TTC549 (cell line): ENCODE data around the gene OR52D1.

Experiments
- FAIRE-seq: peaks from 2 replicates; lab custom pipeline; 2012; peaks lifted over from hg19 to GRCh38; lab: Jason Lieb, UNC

Gene OR52D1

GRCh38 chr11:5488385-5488784 is at the start of gene OR52D1:
TSS of gene OR52D1 (plus strand) at chr11:5488685. CDS start at chr11:5488707, 22 bp downstream.
- FAIRE-seq = no peak

DNA sequence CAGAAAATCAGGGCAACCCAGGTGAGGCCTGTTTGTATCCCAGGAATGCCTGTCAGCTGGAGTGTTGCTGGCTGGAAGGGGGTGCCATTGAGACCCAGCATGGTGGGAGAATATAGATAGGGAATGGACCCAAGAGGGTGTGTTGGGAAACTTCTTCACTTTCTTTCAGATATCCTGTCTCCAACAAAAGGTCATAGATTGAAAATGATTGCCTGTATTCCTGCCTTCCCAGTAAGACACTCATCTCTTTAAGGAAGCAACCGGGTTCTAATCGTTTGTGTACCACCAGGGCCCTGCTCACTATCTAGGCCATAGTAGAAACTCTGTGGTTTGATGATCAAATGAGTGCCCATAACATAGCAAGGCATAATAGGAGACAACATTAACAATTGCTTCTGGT is 47.1 kb upstream of the OR52D1 start, which contains the start of gene OR51I1:
Gene OR51I1, minus strand, starts transcription at position 101 of the 400 bp plus-strand sequence. Its CDS starts 0 bp downstream, at position 101.
- FAIRE-seq = no peak

DNA sequence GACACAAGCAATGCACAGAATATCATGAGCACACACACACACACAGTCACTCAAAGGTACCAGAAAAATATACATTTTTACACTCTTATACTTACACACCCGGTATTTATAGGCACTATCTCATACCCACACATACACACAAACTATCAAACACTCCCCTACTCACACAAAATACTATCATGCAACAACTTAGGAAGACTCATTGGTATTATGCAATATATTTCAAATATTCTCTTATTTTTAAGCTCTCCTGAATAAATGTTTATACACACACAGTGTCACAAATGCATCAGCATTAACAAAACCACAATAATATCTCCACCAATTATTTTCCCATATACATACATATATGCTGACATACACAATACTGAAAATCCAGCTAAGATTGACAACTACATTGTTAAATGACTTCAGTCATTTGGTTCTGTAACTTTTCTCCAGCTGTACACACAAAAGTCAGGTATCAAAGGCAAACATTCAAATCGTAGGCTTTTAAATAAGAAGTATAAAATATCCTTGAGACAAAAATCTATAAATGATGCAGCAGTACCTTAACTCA is 44.6 kb upstream of the OR52D1 start:
- FAIRE-seq = no peak

GRCh38 chr11:5449023-5449422 is 39.5 kb upstream of the OR52D1 start, which contains the start of gene OR51I2:
TSS of gene OR51I2 (plus strand) at chr11:5449323. CDS start at chr11:5453489, 4,166 bp downstream.
- FAIRE-seq = no peak

DNA sequence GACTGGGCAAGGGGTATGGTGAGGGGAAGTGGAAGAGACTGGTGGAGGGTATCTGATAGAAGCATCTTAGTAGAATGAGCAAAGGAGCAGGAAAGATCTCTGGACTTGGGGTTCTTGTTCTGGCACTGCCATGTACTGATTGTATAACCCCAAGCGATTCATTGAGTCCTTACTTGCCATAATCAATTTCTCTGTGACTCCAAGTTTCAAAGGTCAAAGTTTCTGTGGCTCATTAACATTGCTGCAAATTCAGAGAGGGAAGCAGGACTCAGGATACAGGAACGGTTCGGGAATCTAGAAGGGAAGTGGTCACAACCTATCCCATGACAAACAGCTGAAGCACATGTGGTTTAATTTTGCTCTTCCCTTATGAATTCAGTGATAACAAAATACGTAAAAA is 39.1 kb upstream of the OR52D1 start:
- FAIRE-seq = no peak

GRCh38 chr11:5460983-5461621 is 27.4 kb upstream of the OR52D1 start:
- FAIRE-seq = no peak

DNA sequence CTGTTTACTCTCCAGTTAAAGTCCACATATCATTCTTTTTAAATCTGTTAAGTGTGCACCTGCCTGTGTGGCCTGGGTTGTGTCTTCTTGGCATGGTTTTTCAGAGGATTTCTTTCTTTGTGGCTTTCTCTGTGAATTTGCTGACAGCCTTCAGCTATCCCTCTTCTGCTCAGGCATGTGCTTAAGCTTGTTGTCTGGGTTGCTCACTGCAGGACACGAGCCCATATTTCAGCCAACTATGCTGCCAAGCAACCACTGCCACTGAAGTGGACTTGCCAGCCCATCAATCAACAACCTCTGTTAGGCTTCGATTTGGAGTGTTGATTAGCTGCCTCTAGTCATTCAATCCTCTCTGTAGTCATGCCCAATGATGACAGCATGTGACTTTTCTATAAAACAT is 21.0 kb upstream of the OR52D1 start:
- FAIRE-seq = no peak

GRCh38 chr11:5473921-5474320 is 14.6 kb upstream of the OR52D1 start:
- FAIRE-seq = no peak

DNA sequence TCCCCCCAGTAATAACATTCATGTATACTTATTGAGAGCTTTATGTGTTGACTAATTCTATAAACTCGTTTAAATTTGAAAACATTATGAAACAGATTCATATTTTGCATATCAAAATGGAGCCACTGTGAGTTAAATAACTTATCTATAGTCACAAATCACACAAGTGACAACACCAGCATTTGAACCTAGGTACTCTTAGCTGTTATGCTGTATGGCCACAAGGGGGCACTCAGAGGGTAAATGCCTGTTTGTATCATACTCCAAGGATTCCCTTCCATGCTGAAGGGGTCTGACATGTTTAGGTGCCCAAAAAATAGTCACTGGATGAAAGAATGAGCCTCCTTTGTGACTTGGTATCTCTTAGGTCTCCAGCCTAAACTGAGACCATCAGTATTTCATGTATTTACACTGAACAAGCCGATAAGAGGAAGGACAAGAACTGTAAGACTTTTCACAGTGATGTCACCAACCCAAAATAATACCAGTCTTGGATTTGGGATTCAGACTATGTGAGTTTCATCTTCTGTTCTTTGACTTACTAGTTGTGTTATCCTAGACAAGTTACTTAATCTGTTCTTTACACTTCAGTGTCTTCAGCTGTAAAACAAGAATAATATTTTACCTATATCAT is 12.2 kb upstream of the OR52D1 start:
- no peak for FAIRE-seq

DNA sequence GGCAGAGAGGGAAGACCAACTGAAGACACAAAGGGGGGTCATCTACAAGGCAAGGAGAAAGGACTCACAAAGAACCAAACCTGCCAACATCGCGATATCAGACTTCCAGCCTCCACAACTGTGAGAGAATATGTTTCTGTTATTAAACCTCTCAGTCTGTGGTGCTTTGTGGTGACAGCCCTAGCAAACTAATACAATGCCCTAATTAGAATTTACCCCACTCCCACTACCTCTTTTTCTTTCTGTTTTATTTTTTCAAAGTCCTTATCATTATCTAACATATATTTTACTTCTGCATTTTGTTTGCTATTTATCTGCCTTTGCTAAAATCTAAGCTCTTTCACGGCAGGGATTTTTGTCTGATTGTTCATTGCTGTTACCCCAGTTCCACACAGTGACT is 2.5 kb upstream of the OR52D1 start:
- no peak for FAIRE-seq

GRCh38 chr11:5486421-5486820 is 2.1 kb upstream of the OR52D1 start:
- no peak for FAIRE-seq

GRCh38 chr11:5488798-5489399 is 414 bp downstream of the OR52D1 start:
- no peak for FAIRE-seq

GRCh38 chr11:5489576-5490357 is 1.3 kb downstream of the OR52D1 start:
- no peak for FAIRE-seq

- FAIRE-seq = no peak
These were observed 11.2 kb downstream of the OR52D1 start for GRCh38 chr11:5499671-5500070.

GRCh38 chr11:5500393-5500801 is 11.9 kb downstream of the OR52D1 start:
- FAIRE-seq = no peak

- FAIRE-seq = no peak
These were observed 16.0 kb downstream of the OR52D1 start for GRCh38 chr11:5504403-5504921.

DNA sequence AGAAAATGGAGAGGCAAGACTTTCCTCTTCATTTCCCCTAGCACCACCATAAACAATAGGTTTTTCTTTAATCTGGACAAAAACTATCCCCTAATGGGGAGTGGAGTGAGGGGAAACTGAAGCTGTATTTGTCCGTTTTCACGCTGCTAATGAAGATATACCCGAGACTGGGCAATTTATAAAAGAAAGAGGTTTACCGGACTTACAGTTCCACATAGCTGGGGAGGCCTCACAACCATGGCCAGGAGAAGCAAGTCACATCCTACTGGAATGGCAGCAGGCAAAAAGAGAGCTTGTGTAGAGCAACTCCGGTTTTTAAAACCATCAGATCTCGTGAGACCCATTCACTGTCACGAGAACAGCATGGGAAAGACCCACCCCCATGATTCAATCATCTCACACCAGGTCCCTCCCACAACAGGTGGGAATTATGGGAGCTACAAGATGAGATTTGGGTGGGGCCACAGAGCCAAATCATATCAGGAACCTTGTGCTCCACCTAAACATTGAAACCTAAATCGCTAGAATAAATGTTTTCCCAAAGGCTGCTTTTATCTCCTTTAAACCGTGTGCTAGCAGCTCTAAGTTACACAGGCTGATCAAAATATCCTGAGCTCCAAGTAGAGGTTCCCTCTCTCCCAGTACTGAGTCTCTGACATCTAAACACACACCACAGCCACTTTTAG is 17.0 kb downstream of the OR52D1 start:
- no peak for FAIRE-seq

DNA sequence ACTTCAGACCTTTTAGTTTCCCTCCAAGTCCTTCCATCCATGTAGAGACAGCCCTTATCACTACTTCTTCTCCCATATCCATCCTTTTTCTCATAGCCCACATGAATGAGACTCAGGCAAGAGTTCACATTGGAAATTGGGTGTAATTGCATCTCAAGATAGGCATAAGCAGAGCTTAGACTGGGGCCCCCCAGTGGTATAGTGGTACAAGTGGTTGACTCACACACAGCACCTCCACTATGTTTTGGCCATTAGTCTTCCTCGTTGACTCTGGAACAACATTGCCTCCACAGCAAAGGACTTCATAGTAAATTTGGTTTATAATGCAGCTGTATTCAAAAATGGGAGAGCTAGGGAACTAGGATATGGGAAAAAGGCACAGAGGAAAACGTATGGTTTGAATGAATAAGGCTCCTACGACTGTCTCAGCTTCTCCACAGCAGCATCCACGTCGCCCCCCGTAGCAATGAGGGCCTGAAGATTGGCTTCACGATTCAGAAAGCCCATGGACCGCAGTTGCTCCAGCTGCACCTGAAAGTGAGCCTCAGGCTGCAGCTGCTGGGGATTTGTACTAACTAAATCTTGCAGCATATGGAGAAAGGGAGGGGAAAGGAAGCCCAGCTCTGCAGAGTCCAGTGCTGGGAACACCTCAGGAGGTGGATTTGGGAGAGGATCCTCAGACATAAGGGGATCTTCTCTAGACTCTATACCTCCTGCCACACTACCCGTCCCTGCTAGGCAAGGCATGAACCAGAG is 18.9 kb downstream of the OR52D1 start:
- FAIRE-seq = no peak

- FAIRE-seq = no peak
These were observed 19.4 kb downstream of the OR52D1 start for GRCh38 chr11:5507933-5508305.

- FAIRE-seq = no peak
These were observed 20.1 kb downstream of the OR52D1 start for GRCh38 chr11:5508605-5509004.

DNA sequence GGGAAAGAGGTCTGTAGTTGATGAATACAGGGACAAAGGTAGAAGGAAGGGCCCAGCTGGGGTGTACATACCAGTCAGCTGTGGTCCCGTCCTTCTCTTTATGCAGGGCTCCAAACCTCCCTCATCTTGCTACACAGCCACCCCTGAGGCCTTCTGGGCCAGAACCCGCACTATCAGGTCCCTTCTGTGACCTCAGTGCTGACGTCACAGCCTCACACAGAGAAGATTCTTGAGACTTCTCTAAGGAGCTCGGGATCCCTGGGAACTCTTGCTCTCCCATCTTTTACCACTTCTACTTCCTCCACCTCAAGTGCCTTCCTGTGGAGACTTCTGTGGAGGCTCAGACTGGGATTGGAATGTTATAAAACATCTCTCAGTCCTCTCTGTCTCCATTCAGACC is 21.3 kb downstream of the OR52D1 start, which contains the start of gene UBQLN3:
Gene UBQLN3, minus strand, starts transcription at position 155 of the 400 bp plus-strand sequence. CDS start 399 bp downstream, outside the sequence.
- FAIRE-seq = no peak
